Hematopoietic multipotent progenitor cell (in vitro differentiated cells): ENCODE measurements around the gene SLC35F3. TPM values are rescaled to one million over a fixed set of nuclear protein-coding genes. Genes with fewer than 3 reads are reported as not detected.
A peak's percentile ranks its signal among the peaks of the same experiment; 100 is the strongest.

ENCODE experiments used
- DNase-seq, 3 donors: peaks; one replicate each; pipeline ENCODE4 v3.0.0-alpha.2; 2011 to 2015; ENCODE audit warnings: low read depth in 2 of 3, low spot score in 2 of 3
- total RNA-seq: library from RNA; depleted of rRNA; stranded (reverse); fragments of >200 nt; gene quantifications from one replicate; pipeline ENCODE4 v1.2.3, GENCODE V29; 2012

The SLC35F3 gene
- total RNA-seq, 1 donor, result under 0.01 TPM

GRCh38 chr1:234019387-234019786, 114.9 kb downstream of the SLC35F3 start:
- DNase-seq, result no peak

- no peak for DNase-seq
Measured at GRCh38 chr1:234022302-234022701, 117.8 kb downstream of the SLC35F3 start.

- no peak for DNase-seq
Measured at GRCh38 chr1:234039603-234040002, 135.1 kb downstream of the SLC35F3 start.

GRCh38 chr1:234040446-234041317, 136.2 kb downstream of the SLC35F3 start:
- DNase-seq, result no peak

GRCh38 chr1:234044079-234044478, 139.6 kb downstream of the SLC35F3 start:
- DNase-seq, result no peak

- no peak for DNase-seq
Measured at GRCh38 chr1:234047123-234047522, 142.6 kb downstream of the SLC35F3 start.

- no peak for DNase-seq
Measured at GRCh38 chr1:234062166-234062565, 157.7 kb downstream of the SLC35F3 start.

GRCh38 chr1:234065794-234066447, 161.4 kb downstream of the SLC35F3 start:
- DNase-seq, result peak; percentile 28 to 66 (median 46)

GRCh38 chr1:234067581-234068337, 163.3 kb downstream of the SLC35F3 start:
- DNase-seq, result no peak

- no peak for DNase-seq
Measured at GRCh38 chr1:234069760-234070159, 165.3 kb downstream of the SLC35F3 start.

GRCh38 chr1:234072793-234073192, 168.3 kb downstream of the SLC35F3 start:
- DNase-seq, result no peak

- DNase-seq, result no peak
Measured at GRCh38 chr1:234078143-234078542, 173.7 kb downstream of the SLC35F3 start.

GRCh38 chr1:234079896-234080295, 175.4 kb downstream of the SLC35F3 start:
- DNase-seq, result no peak

GRCh38 chr1:234083460-234083859, 179.0 kb downstream of the SLC35F3 start:
- no peak for DNase-seq

- DNase-seq, result no peak
Measured at GRCh38 chr1:234089396-234089795, 184.9 kb downstream of the SLC35F3 start.

- no peak for DNase-seq
Measured at GRCh38 chr1:234090212-234091064, 186.0 kb downstream of the SLC35F3 start.

- DNase-seq, result no peak
Measured at GRCh38 chr1:234091065-234091401, 186.6 kb downstream of the SLC35F3 start.

GRCh38 chr1:234091876-234092275, 187.4 kb downstream of the SLC35F3 start:
- no peak for DNase-seq

GRCh38 chr1:234093107-234093506, 188.6 kb downstream of the SLC35F3 start:
- DNase-seq, result no peak

- DNase-seq, result no peak
Measured at GRCh38 chr1:234093741-234094140, 189.3 kb downstream of the SLC35F3 start.
